Lung (tissue), 12 donors: ENCODE results near the gene PDCD1. TPM values are rescaled to one million over a fixed set of nuclear protein-coding genes. Genes with fewer than 3 reads are reported as not detected.
A peak's percentile ranks its signal among the peaks of the same experiment; 100 is the strongest.
"Not testable (repeated sequence)": the region's sequence is repeated elsewhere in the genome, so short reads cannot be mapped to it uniquely, and the experiment has no call there.

ENCODE experiments used
- ATAC-seq: fragments of 200-7000 bp; cut with Tn5 transposase; one replicate; pipeline ENCODE4 v1.9.1; 2020; ENCODE audit warnings: moderate number of reproducible peaks; ENCODE audit not compliant: insufficient read depth, low FRiP score
- DNase-seq, 3 donors: peaks; one replicate each; pipeline ENCODE4 v3.0.0-alpha.2; 2013 to 2017
- H3K27ac ChIP-seq, 2 donors: one replicate each; pipeline ENCODE4 v1.5.1; 2013; ENCODE audit warnings: mild to moderate bottlenecking in 2 of 2, moderate library complexity in 2 of 2, control low read depth in 1 of 2, inconsistent platforms in 1 of 2, low read depth in 1 of 2, low read length in 1 of 2
- H3K27me3 ChIP-seq, 3 donors: one replicate each; pipeline ENCODE4 v1.5.1; 2013; ENCODE audit warnings: low read length in 2 of 3; ENCODE audit not compliant: control insufficient read depth in 3 of 3, insufficient read depth in 3 of 3
- H3K36me3 ChIP-seq, 4 donors: one replicate each; pipeline ENCODE4 v1.5.1; 2013; ENCODE audit warnings: low read length in 4 of 4, mild to moderate bottlenecking in 1 of 4, moderate library complexity in 1 of 4; ENCODE audit not compliant: control insufficient read depth in 4 of 4, insufficient read depth in 4 of 4
- H3K4me1 ChIP-seq, 5 donors: one replicate each; pipeline ENCODE4 v1.5.1; 2013; ENCODE audit warnings: low read length in 5 of 5, mild to moderate bottlenecking in 2 of 5, moderate library complexity in 1 of 5; ENCODE audit not compliant: control insufficient read depth in 5 of 5, insufficient read depth in 5 of 5
- H3K4me3 ChIP-seq: one replicate; pipeline ENCODE4 v1.5.1; 2013; ENCODE audit warnings: mild to moderate bottlenecking, control low read depth, moderate library complexity
- H3K9ac ChIP-seq, 2 donors: one replicate each; pipeline ENCODE4 v1.5.1; 2013; ENCODE audit warnings: low read length in 2 of 2, control low read depth in 1 of 2; ENCODE audit not compliant: insufficient read depth in 1 of 2
- H3K9me3 ChIP-seq, 4 donors: one replicate each; pipeline ENCODE4 v1.5.1; 2013; ENCODE audit warnings: low read length in 3 of 4, mild to moderate bottlenecking in 1 of 4, moderate library complexity in 1 of 4; ENCODE audit not compliant: control insufficient read depth in 4 of 4, insufficient read depth in 3 of 4
- CTCF ChIP-seq: IDR thresholded peaks from 2 replicates; pipeline ENCODE4 v1.5.1; 2012; ENCODE audit warnings: mild to moderate bottlenecking; ENCODE audit errors: control extremely low read depth, extremely low read depth
- WGBS, 2 donors: extraction: QIAGEN DNeasy Blood & Tissue Kit; methylation state at CpG; one replicate each; pipeline ENCODE4 v1.1.7; 2013; 5-methylcytosine and 5-hydroxymethylcytosine counted together
- polyA plus RNA-seq, 2 donors: library from polyadenylated mRNA; stranded (reverse); fragments of 200-250 nt; gene quantifications; one replicate each; pipeline ENCODE4 v1.2.1, GENCODE V29; 2013
- total RNA-seq, 2 donors: library from RNA; depleted of rRNA in 1 of 2; stranded (reverse); fragments of >200 nt in 1 of 2; gene quantifications; one replicate each; pipeline ENCODE4 v1.2.1, GENCODE V29; 2014 to 2021
- donor health status: control.
- donor health status: control.
- donor health status: Bipolar disorder and iron deficiency.
- donor health status: healthy.
- donor health status: DM: yes; HTN: yes; CAD: no.

PDCD1 gene
- total and polyA plus RNA-seq, 4 donors, result 0.59 to 0.97 (median 0.81) TPM

- no peak for DNase-seq
Measured at GRCh38 chr2:241877197-241877685, 18.5 kb upstream of the PDCD1 start.

GRCh38 chr2:241876528-241877196, 18.0 kb upstream of the PDCD1 start:
- Histone ChIP-seq H3K36me3 (no peaks in the 10 kb centered on the region), H3K9ac (no peak overlapping the region), H3K4me1 (peaks cover 0 to 9% (median 0%) of the 10 kb centered on the region in 5 donors), H3K4me3 (no peak overlapping the region), H3K9me3 (no peaks in the 10 kb centered on the region), H3K27ac (no peak overlapping the region), H3K27me3 (no peaks in the 10 kb centered on the region)
- ATAC-seq (no peak), DNase-seq (no peak)
- WGBS, 2 donors, result 85 to 89% methylated on average over 17 to 18 of the region's 18 CpGs
- TF ChIP-seq CTCF, result no peak

More at GRCh38 chr2:241877197-241877685, 18.5 kb upstream of the PDCD1 start:
- WGBS, 2 donors, result 68 to 74% methylated on average over 14 to 16 of the region's 16 CpGs
- no peaks in the 10 kb centered on the region for H3K27me3 ChIP-seq
- H3K36me3 ChIP-seq, result no peaks in the 10 kb centered on the region
- no peak overlapping the region for H3K9ac ChIP-seq
- H3K4me1 ChIP-seq, result peaks cover 0 to 15% (median 4%) of the 10 kb centered on the region in 5 donors
- no peak overlapping the region for H3K27ac ChIP-seq
- no peak for ATAC-seq
- no peaks in the 10 kb centered on the region for H3K9me3 ChIP-seq
- H3K4me3 ChIP-seq, result no peak overlapping the region
- no peak for TF ChIP-seq CTCF

- DNase-seq, result peak in 1 of 3 donors; percentile 18
- not testable (repeated sequence) for H3K36me3 ChIP-seq, ATAC-seq, H3K9me3 ChIP-seq, H3K4me1 ChIP-seq, H3K4me3 ChIP-seq, H3K27me3 ChIP-seq, H3K27ac ChIP-seq, H3K9ac ChIP-seq
- 56 to 66% methylated on average over 16 to 22 of the region's 22 CpGs for WGBS, 2 donors
Measured at GRCh38 chr2:241875754-241876527, 17.2 kb upstream of the PDCD1 start.

- no peaks in the 10 kb centered on the region for H3K36me3 ChIP-seq
- no peak overlapping the region for H3K4me3 ChIP-seq
- WGBS, 2 donors, result 96% methylated on average over 16 to 17 of the region's 17 CpGs
- no peak for TF ChIP-seq CTCF
- H3K9me3 ChIP-seq, result no peaks in the 10 kb centered on the region
- H3K27ac ChIP-seq, result no peak overlapping the region
- no peak overlapping the region for H3K9ac ChIP-seq
- ATAC-seq, result no peak
- H3K27me3 ChIP-seq, result peaks cover 0 to 1% (median 0%) of the 10 kb centered on the region in 3 donors
- no peak for DNase-seq
- no peaks in the 10 kb centered on the region for H3K4me1 ChIP-seq
Measured at GRCh38 chr2:241874277-241874925, 15.7 kb upstream of the PDCD1 start.
